GM12878 (cell line): ENCODE results near the gene NUFIP1. TPM values are rescaled to one million over a fixed set of nuclear protein-coding genes. Genes with fewer than 3 reads are reported as not detected.

Experiments
- ATAC-seq: fragments of 200-7000 bp; cut with Tn5 transposase; 3 replicates; pipeline ENCODE4 v1.9.1; 2020; ENCODE audit warnings: mild to moderate bottlenecking, moderate library complexity
- BruUV-seq: library from RNA; stranded (reverse); fragments of 400-500 nt; replicated peaks from 2 replicates; lab custom pipeline; 2021; lab: Mats Ljungman, UMichigan
- CTCF ChIA-PET: fragments of 300-600 bp; sonication (Branson Sonifier 250); formaldehyde crosslinking; extraction: SDS; loops from one replicate; lab custom pipeline; 2021; ENCODE audit warnings: inconsistent platforms; lab: Yijun Ruan, JAX
- POLR2A ChIA-PET: fragments of 350-600 bp; formaldehyde crosslinking; extraction: SDS; loops from one replicate; lab custom pipeline; 2021; ENCODE audit warnings: inconsistent platforms; lab: Charles Lee
- RAD21 ChIA-PET: fragments of 300-600 bp; sonication (Branson Sonifier 250); formaldehyde crosslinking; loops from one replicate; lab custom pipeline; 2023; ENCODE audit warnings: antibody characterized with exemption; ENCODE audit not compliant: unreplicated experiment; lab: Charles Lee
- SMC1A ChIA-PET: fragments of 300-600 bp; sonication (Branson Sonifier 250); formaldehyde crosslinking; loops from one replicate; lab custom pipeline; 2023; ENCODE audit not compliant: unreplicated experiment, uncharacterized antibody; lab: Charles Lee
- DNase-seq: peaks from one replicate; pipeline ENCODE4 v3.0.0-alpha.2; 2011; ENCODE audit warnings: low read depth, low spot score
- FAIRE-seq: peaks from 3 replicates; lab custom pipeline; 2011; peaks lifted over from hg19 to GRCh38; lab: Jason Lieb, UNC
- H2AFZ ChIP-seq: 2 replicates; pipeline ENCODE4 v1.6.0; 2011; ENCODE audit warnings: low read depth, low read length, control low read depth; ENCODE audit not compliant: control insufficient read depth
- H3K27ac ChIP-seq: 2 replicates; pipeline ENCODE4 v1.5.1; 2011; ENCODE audit warnings: control low read depth; ENCODE audit not compliant: control insufficient read depth, insufficient read depth
- H3K27me3 ChIP-seq, 2 experiments: replicated peaks in 1 of 2; 2 replicates each; pipeline versions ENCODE4 v1.6.0 to v1.6.1; 2011; ENCODE audit warnings: low read length in 1 of 2; ENCODE audit not compliant: control insufficient read depth in 2 of 2, insufficient read depth in 2 of 2
- H3K36me3 ChIP-seq, 2 experiments: 2 replicates each; pipeline ENCODE4 v1.5.1; 2011; ENCODE audit warnings: low read length in 1 of 2; ENCODE audit not compliant: control insufficient read depth in 2 of 2, insufficient read depth in 2 of 2
- H3K4me1 ChIP-seq: 2 replicates; pipeline ENCODE4 v1.6.1; 2011; ENCODE audit warnings: mild to moderate bottlenecking, low read length, moderate library complexity, mixed read lengths; ENCODE audit not compliant: control insufficient read depth, insufficient read depth
- H3K4me2 ChIP-seq: 2 replicates; pipeline ENCODE4 v1.6.0; 2011; ENCODE audit warnings: control low read depth; ENCODE audit not compliant: control insufficient read depth, insufficient read depth
- H3K4me3 ChIP-seq: fragments of 200-600 bp; sonication (generic); 2 replicates; pipeline ENCODE4 v1.5.1; 2016
- H3K79me2 ChIP-seq: 2 replicates; pipeline ENCODE4 v1.6.0; 2011; ENCODE audit warnings: low read length; ENCODE audit not compliant: control insufficient read depth, insufficient read depth
- H3K9ac ChIP-seq: 2 replicates; pipeline ENCODE4 v1.8.0; 2011; ENCODE audit warnings: low read length, control low read depth, mixed read lengths; ENCODE audit not compliant: control insufficient read depth, insufficient read depth
- H3K9me3 ChIP-seq: replicated peaks from 3 replicates; pipeline ENCODE4 v1.5.1; 2011; ENCODE audit warnings: mild to moderate bottlenecking, low read length; ENCODE audit not compliant: control insufficient read depth, insufficient read depth
- H4K20me1 ChIP-seq: 2 replicates; pipeline ENCODE4 v1.6.0; 2011; ENCODE audit not compliant: control insufficient read depth, insufficient read depth
- BCLAF1 ChIP-seq: fragments of 450-650 bp; IDR thresholded peaks from 2 replicates; pipeline ENCODE4 v1.6.1; 2017; ENCODE audit warnings: antibody characterized with exemption, mild to moderate bottlenecking, moderate library complexity
- CUX1 ChIP-seq: IDR thresholded peaks from 2 replicates; pipeline ENCODE4 v1.6.1; 2012; ENCODE audit warnings: improper control_type of control experiment, low read depth, low read length; ENCODE audit not compliant: insufficient replicate concordance
- NRF1 ChIP-seq: conservative IDR thresholded peaks from 2 replicates; pipeline ENCODE4 v1.6.1; 2011; ENCODE audit warnings: mild to moderate bottlenecking, low read depth, low read length, improper control_type of control experiment
- TCF7 ChIP-seq: IDR thresholded peaks from 2 replicates; pipeline ENCODE4 v1.6.1; 2014; ENCODE audit warnings: antibody characterized with exemption, borderline replicate concordance
- ZSCAN29 ChIP-seq: fragments of 450-650 bp; IDR thresholded peaks from 2 replicates; pipeline ENCODE4 v1.6.1; 2017; ENCODE audit warnings: mild to moderate bottlenecking, moderate library complexity
- WGBS: methylation state at CpG from one replicate; pipeline ENCODE4 v1.1.6; 2016; ENCODE audit warnings: low lambda C conversion rate; ENCODE audit not compliant: insufficient replicate concordance, insufficient coverage; ENCODE audit errors: missing lambda C conversion rate; 5-methylcytosine and 5-hydroxymethylcytosine counted together
- in situ Hi-C: fragments of 300-500 bp; cut with MboI; formaldehyde crosslinking; loops from 9 replicates; pipeline ENCODE4 v1.14.3; 2018; ENCODE audit warnings: mixed read lengths
- intact Hi-C: fragments of 100-400 bp; cut with micrococcal nuclease; formaldehyde crosslinking; loops from one replicate; pipeline ENCODE4 v1.14.2; 2022; ENCODE audit not compliant: unreplicated experiment
- polyA plus RNA-seq, 11 experiments: library from polyadenylated mRNA; depleted of rRNA in 4 of 11; unstranded in 6 of 11; stranded (reverse) in 5 of 11; fragments of >200 nt; fragmentation: Nextera tagmentation in 4 of 11; fragmentation: Illumina TruSeq in 1 of 11; extraction: Ambion mirVana in 4 of 11; extraction: Trizol in 1 of 11; gene quantifications; 1 replicate in 1 of 11; 2 replicates in 10 of 11; pipeline versions ENCODE4 v1.2.1 to v1.2.3, GENCODE V29; 2011 to 2016; ENCODE audit warnings: inconsistent platforms in 2 of 11, missing spikeins in 2 of 11, low read depth in 1 of 11
- total RNA-seq, 4 experiments: library from RNA; depleted of rRNA in 3 of 4; stranded (reverse); fragments of >200 nt in 3 of 4; fragmentation: Illumina TruSeq in 1 of 4; extraction: Trizol in 1 of 4; gene quantifications; 2 replicates each; pipeline versions ENCODE4 v1.2.1 to v1.2.3, GENCODE V29; 2013 to 2021

The NUFIP1 gene
- total and polyA plus RNA-seq, 10 of the 15 experiments (the other 5 are each of a cell fraction or from before 2014, with no cell fraction given), result 2.5 to 11.2 (median 7.0) TPM

GRCh38 chr13:44921931-44922758, 67.1 kb downstream of the NUFIP1 start:
- no peak overlapping the region for H3K27ac ChIP-seq
- SMC1A ChIA-PET, result interaction anchor here (0.6 to 1.1 kb wide), 3 partner anchors 11 to 120 kb away, joined by 3 to 5 read pairs (median 4); no protein-coding TSS in a partner anchor
- RAD21 ChIA-PET, result no interaction called here
- H3K4me1 ChIP-seq, result 0 out of 2 replicates have a peak, but pooled peaks cover 3% of the 10 kb centered on the region
- no peak overlapping the region for H3K9ac ChIP-seq
- WGBS, result 25% methylated on average over 2 of the region's 2 CpGs
- no peak overlapping the region for H3K4me2 ChIP-seq
- H3K27me3 ChIP-seq, result 0 out of 4 replicates have a peak, but pooled peaks cover 0 to 3% of the 10 kb centered on the region in 2 experiments
- H3K9me3 ChIP-seq, result no peaks in the 10 kb centered on the region
- H3K36me3 ChIP-seq, result no peaks in the 10 kb centered on the region
- H3K79me2 ChIP-seq, result no peaks in the 10 kb centered on the region
- no TSS peak for BruUV-seq
- in situ Hi-C loops (no loop called here), intact Hi-C loops (no loop called here)
- no peak overlapping the region for H3K4me3 ChIP-seq
- H4K20me1 ChIP-seq, result no peaks in the 10 kb centered on the region
- ATAC-seq, result no peak
- no peak for DNase-seq
- TF ChIP-seq BCLAF1 (no peak), ZSCAN29 (no peak), NRF1 (no peak), CUX1 (no peak), TCF7 (no peak)
- no peak overlapping the region for H2AFZ ChIP-seq
- no peak for FAIRE-seq
- POLR2A ChIA-PET, result no interaction called here
- CTCF ChIA-PET, result interaction anchor here (0.6 to 1.0 kb wide), 3 partner anchors 73 to 249 kb away, joined by 3 read pairs; no protein-coding TSS in a partner anchor
